ENCODE data around the gene RBMS3. TPM values are rescaled to one million over a fixed set of nuclear protein-coding genes. Genes with fewer than 3 reads are reported as not detected.

The RBMS3 gene
- total and polyA plus RNA-seq, 2 experiments from 2014 or later: 3.2 to 7.4 TPM

- H3K27ac Mint-ChIP-seq: no peak overlapping the region
- no peak overlapping the region for H3K4me3 Mint-ChIP-seq
- Histone ChIP-seq H3K36me3 (ENCODE audit: insufficient read depth) (no peaks in the 10 kb centered on the region), H3K9me2 (ENCODE audit: insufficient read depth) (0 out of 2 replicates have a peak, but pooled peaks cover 2% of the 10 kb centered on the region), H3K4me1 (ENCODE audit: insufficient read depth) (no peaks in the 10 kb centered on the region), H3K79me2 (replicated peaks; ENCODE audit: insufficient read depth) (no peaks in the 10 kb centered on the region), H3K27ac (ENCODE audit: low read depth) (no peak overlapping the region), H2AFZ (no peak overlapping the region), H3K27me3 (ENCODE audit: insufficient read depth) (no peaks in the 10 kb centered on the region), H3K4me3 (no peak overlapping the region), H4K20me1 (replicated peaks; ENCODE audit: insufficient read depth) (no peaks in the 10 kb centered on the region), H3F3A (replicated peaks; ENCODE audit: low read depth) (no peaks in the 10 kb centered on the region), H3K4me2 (no peak overlapping the region)
- no peaks in the 10 kb centered on the region for H3K4me1 Mint-ChIP-seq
- no peaks in the 10 kb centered on the region for H3K27me3 Mint-ChIP-seq (ENCODE audit: insufficient read depth, low read depth, poor library complexity)
- DNase-seq (ENCODE audit: low spot score) (no peak), ATAC-seq (no peak)
- no peaks in the 10 kb centered on the region for H3K9me3 Mint-ChIP-seq
- TF ChIP-seq, protein P1, sequence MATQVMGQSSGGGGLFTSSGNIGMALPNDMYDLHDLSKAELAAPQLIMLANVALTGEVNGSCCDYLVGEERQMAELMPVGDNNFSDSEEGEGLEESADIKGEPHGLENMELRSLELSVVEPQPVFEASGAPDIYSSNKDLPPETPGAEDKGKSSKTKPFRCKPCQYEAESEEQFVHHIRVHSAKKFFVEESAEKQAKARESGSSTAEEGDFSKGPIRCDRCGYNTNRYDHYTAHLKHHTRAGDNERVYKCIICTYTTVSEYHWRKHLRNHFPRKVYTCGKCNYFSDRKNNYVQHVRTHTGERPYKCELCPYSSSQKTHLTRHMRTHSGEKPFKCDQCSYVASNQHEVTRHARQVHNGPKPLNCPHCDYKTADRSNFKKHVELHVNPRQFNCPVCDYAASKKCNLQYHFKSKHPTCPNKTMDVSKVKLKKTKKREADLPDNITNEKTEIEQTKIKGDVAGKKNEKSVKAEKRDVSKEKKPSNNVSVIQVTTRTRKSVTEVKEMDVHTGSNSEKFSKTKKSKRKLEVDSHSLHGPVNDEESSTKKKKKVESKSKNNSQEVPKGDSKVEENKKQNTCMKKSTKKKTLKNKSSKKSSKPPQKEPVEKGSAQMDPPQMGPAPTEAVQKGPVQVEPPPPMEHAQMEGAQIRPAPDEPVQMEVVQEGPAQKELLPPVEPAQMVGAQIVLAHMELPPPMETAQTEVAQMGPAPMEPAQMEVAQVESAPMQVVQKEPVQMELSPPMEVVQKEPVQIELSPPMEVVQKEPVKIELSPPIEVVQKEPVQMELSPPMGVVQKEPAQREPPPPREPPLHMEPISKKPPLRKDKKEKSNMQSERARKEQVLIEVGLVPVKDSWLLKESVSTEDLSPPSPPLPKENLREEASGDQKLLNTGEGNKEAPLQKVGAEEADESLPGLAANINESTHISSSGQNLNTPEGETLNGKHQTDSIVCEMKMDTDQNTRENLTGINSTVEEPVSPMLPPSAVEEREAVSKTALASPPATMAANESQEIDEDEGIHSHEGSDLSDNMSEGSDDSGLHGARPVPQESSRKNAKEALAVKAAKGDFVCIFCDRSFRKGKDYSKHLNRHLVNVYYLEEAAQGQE (IDR thresholded peaks at IDR 0.05; ENCODE audit: unreplicated experiment): no peak
- no peaks in the 10 kb centered on the region for H3K36me3 Mint-ChIP-seq (ENCODE audit: low read depth)
Measured at GRCh38 chr3:29593802-29594201, 312.9 kb downstream of the RBMS3 start.

DNA sequence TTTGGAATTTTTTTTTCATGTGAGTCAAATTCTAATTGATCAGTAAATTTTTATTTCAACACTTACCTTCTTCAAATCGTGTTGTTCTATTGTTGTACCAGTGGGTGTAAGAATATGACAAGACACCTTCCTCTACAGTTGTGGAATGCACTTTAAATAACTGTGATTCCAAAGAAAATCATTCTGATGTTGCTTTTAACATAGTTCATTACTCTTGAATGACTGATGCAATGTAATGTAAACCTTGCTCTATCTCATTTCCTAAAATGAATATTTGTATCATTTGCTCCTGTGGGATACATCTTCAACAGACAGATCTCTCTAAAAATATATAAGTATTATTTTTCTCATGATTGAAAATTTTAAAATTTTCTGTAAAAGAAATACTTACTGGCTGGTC is 313.4 kb downstream of the RBMS3 start:
- H3K4me3 ChIP-seq: no peak overlapping the region
- H2AFZ ChIP-seq: no peak overlapping the region
- no peak for ATAC-seq
- no peaks in the 10 kb centered on the region for H3K79me2 ChIP-seq (replicated peaks; ENCODE audit: insufficient read depth)
- H3K27ac ChIP-seq (ENCODE audit: low read depth): no peak overlapping the region
- no peaks in the 10 kb centered on the region for H3K4me1 Mint-ChIP-seq
- H3K36me3 Mint-ChIP-seq (ENCODE audit: low read depth): no peaks in the 10 kb centered on the region
- no peaks in the 10 kb centered on the region for H3K27me3 ChIP-seq (ENCODE audit: insufficient read depth)
- H3K4me3 Mint-ChIP-seq: no peak overlapping the region
- no peaks in the 10 kb centered on the region for H3K4me1 ChIP-seq (ENCODE audit: insufficient read depth)
- no peaks in the 10 kb centered on the region for H3K36me3 ChIP-seq (ENCODE audit: insufficient read depth)
- DNase-seq (ENCODE audit: low spot score): no peak
- H3K27ac Mint-ChIP-seq: no peak overlapping the region
- H3K9me2 ChIP-seq (ENCODE audit: insufficient read depth): 0 out of 2 replicates have a peak, but pooled peaks cover 2% of the 10 kb centered on the region
- H3K9me3 Mint-ChIP-seq: no peaks in the 10 kb centered on the region
- no peaks in the 10 kb centered on the region for H3K27me3 Mint-ChIP-seq (ENCODE audit: insufficient read depth, low read depth, poor library complexity)
- H4K20me1 ChIP-seq (replicated peaks; ENCODE audit: insufficient read depth): no peaks in the 10 kb centered on the region
- H3K4me2 ChIP-seq: no peak overlapping the region
- H3F3A ChIP-seq (replicated peaks; ENCODE audit: low read depth): no peaks in the 10 kb centered on the region
- no peak for TF ChIP-seq ZNF114 (CRISPR knock-in tag; IDR thresholded peaks at IDR 0.05)
- TF ChIP-seq STAT1 (IDR thresholded peaks at IDR 0.05; ENCODE audit: unreplicated experiment): no peak
- TF ChIP-seq EZH2 (IDR thresholded peaks at IDR 0.05; ENCODE audit: low read depth, unreplicated experiment): no peak
- no peak for TF ChIP-seq NANOG (IDR thresholded peaks at IDR 0.05; ENCODE audit: borderline replicate concordance)
- no peak for TF ChIP-seq ETS1 (IDR thresholded peaks at IDR 0.05)
- TF ChIP-seq POLR2AphosphoS5 (IDR thresholded peaks at IDR 0.05; ENCODE audit: low read depth): no peak
- no peak for TF ChIP-seq JUNB (IDR thresholded peaks at IDR 0.05; ENCODE audit: unreplicated experiment)
- TF ChIP-seq, protein P1 (IDR thresholded peaks at IDR 0.05; ENCODE audit: unreplicated experiment): no peak
- TF ChIP-seq CTCF (conservative IDR thresholded peaks at IDR 0.05; ENCODE audit: low read depth in 2 of 2): no peak
- no peak for TF ChIP-seq EZH2phosphoT487 (IDR thresholded peaks at IDR 0.05; ENCODE audit: unreplicated experiment)
